Loucy (cell line): ENCODE results near the gene TTC31.
"Not testable (repeated sequence)": the region's sequence is repeated elsewhere in the genome, so short reads cannot be mapped to it uniquely, and the experiment has no call there.

Experiments
- H2AFZ ChIP-seq: fragments of 200-600 bp; sonication (generic); 2 replicates; pipeline ENCODE4 v1.6.0; 2016; ENCODE audit warnings: antibody characterized with exemption, mild to moderate bottlenecking, low read length, moderate library complexity
- H3F3A ChIP-seq: fragments of 200-600 bp; 2 replicates; pipeline ENCODE4 v1.6.0; 2016; ENCODE audit warnings: antibody characterized with exemption, low read depth, mild to moderate bottlenecking
- H3K27me3 ChIP-seq: fragments of 200-600 bp; sonication (generic); 2 replicates; pipeline ENCODE4 v1.6.1; 2014; ENCODE audit warnings: low read length, mild to moderate bottlenecking; ENCODE audit not compliant: insufficient read depth, poor library complexity, severe bottlenecking
- H3K36me3 ChIP-seq: fragments of 200-600 bp; sonication (generic); 2 replicates; pipeline ENCODE4 v1.6.1; 2016; ENCODE audit warnings: low read length; ENCODE audit not compliant: insufficient read depth
- H3K4me1 ChIP-seq: fragments of 200-600 bp; sonication (generic); 2 replicates; pipeline ENCODE4 v1.5.1; 2014; ENCODE audit warnings: low read length, mild to moderate bottlenecking; ENCODE audit not compliant: insufficient read depth, poor library complexity, severe bottlenecking
- H3K4me2 ChIP-seq: fragments of 200-600 bp; sonication (generic); 2 replicates; pipeline ENCODE4 v1.6.0; 2014; ENCODE audit warnings: antibody characterized with exemption, low read length, low read depth, mild to moderate bottlenecking; ENCODE audit not compliant: poor library complexity, severe bottlenecking
- H3K4me3 ChIP-seq: fragments of 200-600 bp; sonication (generic); 2 replicates; pipeline ENCODE4 v1.5.1; 2014; ENCODE audit warnings: low read length, mild to moderate bottlenecking, mixed read lengths; ENCODE audit not compliant: poor library complexity, severe bottlenecking
- H3K79me2 ChIP-seq: fragments of 200-600 bp; sonication (generic); 2 replicates; pipeline ENCODE4 v1.6.1; 2014; ENCODE audit warnings: low read length; ENCODE audit not compliant: insufficient read depth
- H3K9ac ChIP-seq: fragments of 200-600 bp; sonication (generic); 2 replicates; pipeline ENCODE4 v1.6.0; 2014; ENCODE audit warnings: mild to moderate bottlenecking, low read depth, low read length, moderate library complexity; ENCODE audit not compliant: poor library complexity, severe bottlenecking
- H3K9me2 ChIP-seq: fragments of 200-600 bp; sonication (generic); replicated peaks from 2 replicates; pipeline ENCODE4 v1.6.1; 2016; ENCODE audit warnings: low read depth, low read length, mixed read lengths
- H3K9me3 ChIP-seq: fragments of 200-600 bp; sonication (generic); 2 replicates; pipeline ENCODE4 v1.6.1; 2014; ENCODE audit warnings: mild to moderate bottlenecking, antibody characterized with exemption, low read length, low read depth; ENCODE audit not compliant: insufficient read depth
- H4K20me1 ChIP-seq: fragments of 200-600 bp; sonication (generic); 2 replicates; pipeline ENCODE4 v1.6.0; 2014; ENCODE audit warnings: antibody characterized with exemption, low read length, mild to moderate bottlenecking; ENCODE audit not compliant: insufficient read depth, poor library complexity, severe bottlenecking
- EZH2phosphoT487 ChIP-seq: fragments of 200-600 bp; IDR thresholded peaks from 2 replicates; pipeline ENCODE4 v1.6.1; 2018; ENCODE audit warnings: antibody characterized with exemption, mild to moderate bottlenecking, moderate library complexity, borderline replicate concordance
- TF ChIP-seq, protein P1 (sequence below): fragments of 200-600 bp; sonication (generic); conservative IDR thresholded peaks from 2 replicates; pipeline ENCODE4 v1.5.1; 2014; ENCODE audit warnings: mild to moderate bottlenecking, antibody characterized with exemption, low read length

Gene TTC31

DNA sequence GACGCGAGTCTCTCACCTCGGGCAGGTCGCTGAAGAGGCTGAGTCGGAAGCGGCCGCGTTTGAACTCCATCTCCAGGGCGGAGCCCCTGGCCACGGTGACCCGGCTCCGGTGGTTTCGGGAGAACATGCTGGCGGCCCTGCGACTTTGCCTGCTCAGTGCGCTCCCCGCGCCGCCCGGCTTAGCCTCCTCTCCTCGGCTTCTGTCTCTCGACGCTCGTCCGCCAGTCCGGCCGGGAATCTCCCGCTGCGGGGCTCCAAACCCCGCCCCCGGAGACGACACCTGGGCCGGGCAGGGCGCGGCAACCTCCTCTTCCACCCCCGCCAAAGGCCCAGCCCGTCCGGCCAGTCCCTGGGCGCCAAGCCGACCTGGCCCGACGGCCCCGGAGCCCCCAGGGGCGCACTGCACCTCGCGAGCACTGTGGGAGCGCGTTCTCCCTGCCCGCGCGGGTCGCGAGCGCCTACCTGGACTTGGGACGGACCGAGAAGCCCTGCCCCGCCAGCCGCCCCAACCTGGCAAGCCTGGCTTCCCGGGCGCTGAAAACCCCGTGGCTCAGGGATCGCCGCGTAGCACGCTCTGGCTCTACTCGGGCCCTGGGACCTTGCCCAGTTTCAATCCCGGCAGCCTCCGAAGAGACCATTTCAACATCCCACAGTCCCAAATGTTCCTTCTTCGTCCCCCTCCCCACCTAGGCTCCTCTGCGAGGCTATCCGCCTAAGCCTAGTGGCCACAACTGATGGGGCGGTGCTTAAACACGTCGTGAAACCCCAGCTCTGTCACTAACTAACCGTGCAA lies 41.0 kb upstream of the TTC31 start, which contains the start of gene RTKN:
RTKN (minus strand) TSS at position 248 of the 793 bp plus-strand sequence; CDS start at position 127, 121 bp downstream.
- peaks cover 24% of the 10 kb centered on the region; the same call in 1 of the 2 replicates for H3K79me2 ChIP-seq
- H3K9ac ChIP-seq, result peak within 1 kb of the TSS; percentile 92
- H3K4me3 ChIP-seq, result peak within 1 kb of the TSS; percentile 80

DNA sequence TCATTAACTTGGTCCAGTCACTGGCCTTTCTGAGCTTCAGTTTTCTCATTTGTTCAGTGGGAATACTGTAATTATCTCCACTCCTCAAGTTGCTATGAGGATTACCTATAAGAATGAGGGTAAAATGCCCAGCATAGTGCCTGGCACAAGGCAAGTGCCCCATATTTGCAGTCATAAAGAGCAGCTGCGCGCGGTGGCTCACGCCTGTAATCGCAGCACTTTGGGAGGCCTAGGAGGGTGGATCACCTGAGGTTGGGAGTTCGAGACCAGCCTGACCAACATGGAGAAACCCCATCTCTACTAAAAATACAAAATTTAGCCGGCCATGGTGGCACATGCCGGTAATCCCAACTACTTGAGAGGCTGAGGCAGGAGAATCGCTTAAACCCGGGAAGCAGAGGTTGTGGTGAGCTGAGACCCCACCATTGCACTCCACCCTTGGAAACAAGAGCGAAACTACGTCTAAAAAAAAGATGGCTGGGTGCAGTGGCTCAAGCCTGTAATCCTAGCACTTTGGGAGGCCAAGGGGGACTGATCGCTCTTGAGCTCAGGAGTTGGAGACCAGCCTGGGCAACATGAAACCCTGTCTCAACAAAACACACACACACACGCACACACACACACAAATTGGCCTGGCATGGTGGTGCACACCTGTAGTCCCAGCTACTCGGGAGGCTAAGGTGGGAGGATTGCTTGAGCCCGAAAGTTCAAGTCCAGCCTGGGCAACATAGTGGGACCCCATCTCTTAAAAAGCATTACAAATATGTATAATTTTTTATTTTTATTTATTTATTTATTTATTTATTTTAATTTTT lies 40.2 kb upstream of the TTC31 start:
- H3K9ac ChIP-seq, H3K36me3 ChIP-seq, H3K27me3 ChIP-seq, H3K9me2 ChIP-seq, H2AFZ ChIP-seq, H3F3A ChIP-seq, H4K20me1 ChIP-seq, H3K9me3 ChIP-seq, H3K4me2 ChIP-seq, H3K4me3 ChIP-seq: not testable (repeated sequence)
- H3K79me2 ChIP-seq, result peaks cover 24% of the 10 kb centered on the region; the same call in 1 of the 2 replicates
- peaks cover 30% of the 10 kb centered on the region for H3K4me1 ChIP-seq

More for the DNA sequence above, 41.0 kb upstream of the TTC31 start, which contains the start of gene RTKN:
- TF ChIP-seq EZH2phosphoT487, result no peak
- TF ChIP-seq, protein P1, sequence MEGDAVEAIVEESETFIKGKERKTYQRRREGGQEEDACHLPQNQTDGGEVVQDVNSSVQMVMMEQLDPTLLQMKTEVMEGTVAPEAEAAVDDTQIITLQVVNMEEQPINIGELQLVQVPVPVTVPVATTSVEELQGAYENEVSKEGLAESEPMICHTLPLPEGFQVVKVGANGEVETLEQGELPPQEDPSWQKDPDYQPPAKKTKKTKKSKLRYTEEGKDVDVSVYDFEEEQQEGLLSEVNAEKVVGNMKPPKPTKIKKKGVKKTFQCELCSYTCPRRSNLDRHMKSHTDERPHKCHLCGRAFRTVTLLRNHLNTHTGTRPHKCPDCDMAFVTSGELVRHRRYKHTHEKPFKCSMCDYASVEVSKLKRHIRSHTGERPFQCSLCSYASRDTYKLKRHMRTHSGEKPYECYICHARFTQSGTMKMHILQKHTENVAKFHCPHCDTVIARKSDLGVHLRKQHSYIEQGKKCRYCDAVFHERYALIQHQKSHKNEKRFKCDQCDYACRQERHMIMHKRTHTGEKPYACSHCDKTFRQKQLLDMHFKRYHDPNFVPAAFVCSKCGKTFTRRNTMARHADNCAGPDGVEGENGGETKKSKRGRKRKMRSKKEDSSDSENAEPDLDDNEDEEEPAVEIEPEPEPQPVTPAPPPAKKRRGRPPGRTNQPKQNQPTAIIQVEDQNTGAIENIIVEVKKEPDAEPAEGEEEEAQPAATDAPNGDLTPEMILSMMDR, result no peak
- Histone ChIP-seq H3K27me3 (no peaks in the 10 kb centered on the region), H3K4me2 (peak within 1 kb of the TSS; percentile 99), H3K9me2 (no peaks in the 10 kb centered on the region), H4K20me1 (peaks cover 2% of the 10 kb centered on the region), H3F3A (no peaks in the 10 kb centered on the region), H2AFZ (peak within 1 kb of the TSS; percentile 93), H3K4me1 (peaks cover 38% of the 10 kb centered on the region), H3K36me3 (no peaks in the 10 kb centered on the region), H3K9me3 (no peaks in the 10 kb centered on the region)

DNA sequence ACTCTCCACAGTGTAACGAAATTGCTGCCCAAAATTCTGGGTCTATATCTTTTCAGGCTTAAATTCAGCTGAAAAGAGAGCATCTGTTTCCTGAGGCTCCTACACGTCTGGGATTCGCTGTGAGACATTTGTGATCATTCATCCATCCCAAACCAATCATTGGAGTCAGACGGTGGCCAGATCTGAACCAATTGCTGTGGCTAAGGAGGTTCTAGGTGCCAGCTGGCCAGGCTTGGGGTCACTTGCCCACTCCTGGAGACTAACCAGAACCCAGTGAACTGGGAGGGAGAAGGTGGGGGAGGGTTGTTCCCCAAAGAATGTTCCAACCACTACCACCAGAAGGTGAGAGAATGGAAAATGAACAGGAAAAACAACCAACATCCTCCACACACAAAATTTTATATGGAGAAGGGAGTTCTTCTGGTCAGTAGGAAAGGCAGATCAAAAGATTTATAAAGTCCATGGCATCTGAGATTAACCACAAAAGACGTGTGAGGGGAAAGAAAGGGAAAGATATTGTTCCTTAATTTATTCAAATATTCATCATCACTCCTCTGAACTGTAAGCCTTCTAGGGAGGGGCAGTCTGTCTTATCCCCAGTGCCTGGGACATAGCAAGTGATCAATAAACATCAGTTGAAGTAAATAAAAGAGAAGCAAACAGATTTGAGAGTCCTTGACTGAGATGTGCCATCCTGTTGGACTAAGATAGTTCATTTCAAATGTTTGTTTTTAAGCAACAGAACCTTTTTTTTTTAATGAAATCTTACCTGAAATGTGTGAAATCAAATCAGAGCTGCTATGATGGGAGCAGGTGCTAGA lies 38.2 kb upstream of the TTC31 start:
- Histone ChIP-seq H3K9me2 (no peaks in the 10 kb centered on the region), H3F3A (no peaks in the 10 kb centered on the region), H3K27me3 (no peaks in the 10 kb centered on the region), H3K4me3 (no peak overlapping the region), H3K36me3 (no peaks in the 10 kb centered on the region), H3K9me3 (no peaks in the 10 kb centered on the region), H4K20me1 (no peaks in the 10 kb centered on the region), H3K79me2 (peaks cover 4% of the 10 kb centered on the region; the same call in 1 of the 2 replicates), H2AFZ (no peak overlapping the region), H3K4me2 (no peak overlapping the region), H3K9ac (no peak overlapping the region), H3K4me1 (peaks cover 10% of the 10 kb centered on the region)
- TF ChIP-seq, protein P1, result no peak
- no peak for TF ChIP-seq EZH2phosphoT487
